Vagina (tissue), 2 donors: ENCODE results near the gene BRMS1. TPM values are rescaled to one million over a fixed set of nuclear protein-coding genes. Genes with fewer than 3 reads are reported as not detected.

Source experiments
- DNase-seq, 2 donors: peaks; one replicate each; pipeline ENCODE4 v3.0.0-alpha.2; 2017; ENCODE audit errors: extremely low spot score in 2 of 2
- H3K27ac ChIP-seq: fragments of 200-600 bp; sonication (generic); one replicate; pipeline ENCODE4 v1.5.1; 2019
- H3K27me3 ChIP-seq: fragments of 200-600 bp; sonication (generic); one replicate; pipeline ENCODE4 v1.5.1; 2019
- H3K36me3 ChIP-seq, 2 donors: fragments of 200-600 bp; sonication (generic); one replicate each; pipeline ENCODE4 v1.5.1; 2017 to 2019
- H3K4me1 ChIP-seq: fragments of 200-600 bp; sonication (generic); one replicate; pipeline ENCODE4 v1.5.1; 2019
- H3K4me3 ChIP-seq, 2 donors: fragments of 200-600 bp; sonication (generic); 1 replicate in 1 of 2; 2 replicates in 1 of 2; pipeline ENCODE4 v1.5.1; 2016 to 2019
- H3K9me3 ChIP-seq: fragments of 200-600 bp; sonication (generic); one replicate; pipeline ENCODE4 v1.5.1; 2019
- CTCF ChIP-seq, 3 experiments: fragments of 450-650 bp in 2 of 3; fragments of 200-600 bp in 1 of 3; sonication (generic) in 1 of 3; IDR thresholded peaks; one replicate each; pipeline ENCODE4 v1.5.1; 2017 to 2019; ENCODE audit warnings: antibody characterized with exemption in 3 of 3, mild to moderate bottlenecking in 2 of 3, moderate library complexity in 2 of 3
- POLR2A ChIP-seq, 2 donors: fragments of 450-650 bp; IDR thresholded peaks; one replicate each; pipeline ENCODE4 v1.6.1; 2017; ENCODE audit warnings: antibody characterized with exemption in 2 of 2, mild to moderate bottlenecking in 2 of 2, moderate library complexity in 2 of 2
- POLR2AphosphoS5 ChIP-seq, 2 donors: sonication (generic); formaldehyde crosslinking; IDR thresholded peaks; one replicate each; pipeline ENCODE4 v1.9.0; 2017; ENCODE audit warnings: antibody characterized with exemption in 2 of 2, mild to moderate bottlenecking in 2 of 2, low read depth in 1 of 2; ENCODE audit not compliant: insufficient read depth in 1 of 2
- intact Hi-C: fragments of 100-400 bp; cut with DNase I; formaldehyde crosslinking; loops from one replicate; pipeline ENCODE4 v1.15.1; 2023
- total RNA-seq: library from RNA; depleted of rRNA; stranded (reverse); fragments of >200 nt; gene quantifications from one replicate; pipeline ENCODE4 v1.2.3, GENCODE V29; 2016

Gene BRMS1
- total RNA-seq, result 37.1 TPM

- TF ChIP-seq POLR2A (IDR thresholded peaks at IDR 0.05) (peak in 1 of 2 donors; percentile 44), CTCF (IDR thresholded peaks at IDR 0.05) (peak in 2 of 3 experiments; percentile 21), POLR2AphosphoS5 (IDR thresholded peaks at IDR 0.05; ENCODE audit: insufficient read depth in 1 of 2, low read depth in 1 of 2) (peak; percentile 94 to 99)
- peak within 1 kb of the TSS; percentile 71 to 89 for H3K4me3 ChIP-seq
- H3K27me3 ChIP-seq, result no peaks in the 10 kb centered on the region
- no peaks in the 10 kb centered on the region for H3K9me3 ChIP-seq
- no peak for DNase-seq
- H3K36me3 ChIP-seq, result peaks cover 0 to 25% of the 10 kb centered on the region in 2 donors
- intact Hi-C loops, result no loop called here
- H3K27ac ChIP-seq, result peak within 1 kb of the TSS; percentile 49
- peaks cover 40% of the 10 kb centered on the region for H3K4me1 ChIP-seq
Observed at GRCh38 chr11:66344550-66345315, at the start of gene BRMS1. BRMS1 (minus strand) TSS chr11:66345104; CDS start chr11:66342234, 2,870 bp downstream.

GRCh38 chr11:66393954-66394353, 49.0 kb upstream of the BRMS1 start:
- no peak overlapping the region for H3K27ac ChIP-seq
- no peak for TF ChIP-seq CTCF (IDR thresholded peaks at IDR 0.05)
- no peak for TF ChIP-seq POLR2AphosphoS5 (IDR thresholded peaks at IDR 0.05; ENCODE audit: insufficient read depth in 1 of 2, low read depth in 1 of 2)
- no peak for TF ChIP-seq POLR2A (IDR thresholded peaks at IDR 0.05)
- H3K27me3 ChIP-seq, result no peaks in the 10 kb centered on the region
- no peaks in the 10 kb centered on the region for H3K9me3 ChIP-seq
- no peaks in the 10 kb centered on the region for H3K4me1 ChIP-seq
- DNase-seq, result no peak
- intact Hi-C loops, result no loop called here
- H3K4me3 ChIP-seq, result no peak overlapping the region
- H3K36me3 ChIP-seq, result no peaks in the 10 kb centered on the region

GRCh38 chr11:66391322-66391721, 46.4 kb upstream of the BRMS1 start:
- no peaks in the 10 kb centered on the region for H3K36me3 ChIP-seq
- H3K9me3 ChIP-seq, result no peaks in the 10 kb centered on the region
- H3K27ac ChIP-seq, result no peak overlapping the region
- intact Hi-C loops, result no loop called here
- H3K27me3 ChIP-seq, result no peaks in the 10 kb centered on the region
- no peaks in the 10 kb centered on the region for H3K4me1 ChIP-seq
- no peak overlapping the region for H3K4me3 ChIP-seq
- DNase-seq, result no peak
- TF ChIP-seq POLR2A (IDR thresholded peaks at IDR 0.05) (no peak), POLR2AphosphoS5 (IDR thresholded peaks at IDR 0.05; ENCODE audit: insufficient read depth in 1 of 2, low read depth in 1 of 2) (no peak), CTCF (IDR thresholded peaks at IDR 0.05) (no peak)

GRCh38 chr11:66388780-66389386, 44.0 kb upstream of the BRMS1 start:
- TF ChIP-seq POLR2A (IDR thresholded peaks at IDR 0.05) (no peak), CTCF (IDR thresholded peaks at IDR 0.05) (peak in 2 of 3 experiments; percentile 23 to 54)
- Histone ChIP-seq H3K4me1 (no peaks in the 10 kb centered on the region), H3K9me3 (no peaks in the 10 kb centered on the region), H3K36me3 (no peaks in the 10 kb centered on the region), H3K4me3 (no peak overlapping the region), H3K27ac (no peak overlapping the region), H3K27me3 (no peaks in the 10 kb centered on the region)
- intact Hi-C loops, result loop anchor here (5.0 kb wide), 1 partner anchor 62 kb away; no protein-coding TSS in a partner anchor
- DNase-seq, result no peak
